ENCODE results near the gene TNFRSF4. TPM values are rescaled to one million over a fixed set of nuclear protein-coding genes. Genes with fewer than 3 reads are reported as not detected.

The TNFRSF4 gene
- total RNA-seq, 1 donor from 2014 or later, result 0.38 TPM

- H3K4me3 Mint-ChIP-seq (ENCODE audit: low read depth), result no peak overlapping the region
- H3K9me3 Mint-ChIP-seq (ENCODE audit: low read depth), result peaks cover 6% of the 10 kb centered on the region
- peaks cover 17% of the 10 kb centered on the region for H3K36me3 Mint-ChIP-seq (ENCODE audit: insufficient read depth)
- H3K27me3 Mint-ChIP-seq, result peaks cover 2% of the 10 kb centered on the region
- no peak for DNase-seq (ENCODE audit: low spot score, unreplicated experiment)
- H3K4me1 Mint-ChIP-seq (ENCODE audit: low read depth), result no peaks in the 10 kb centered on the region
- no peak for TF ChIP-seq CTCF (IDR thresholded peaks at IDR 0.05; ENCODE audit: unreplicated experiment)
- no peak overlapping the region for H3K27ac Mint-ChIP-seq
Measured at GRCh38 chr1:1187938-1188337, 26.0 kb downstream of the TNFRSF4 start.

- Mint-ChIP-seq H3K4me3 (ENCODE audit: low read depth) (no peak overlapping the region), H3K4me1 (ENCODE audit: low read depth) (no peaks in the 10 kb centered on the region), H3K9me3 (ENCODE audit: low read depth) (no peaks in the 10 kb centered on the region), H3K27me3 (peaks cover 2% of the 10 kb centered on the region), H3K36me3 (ENCODE audit: insufficient read depth) (peaks cover 6% of the 10 kb centered on the region), H3K27ac (no peak overlapping the region)
- no peak for TF ChIP-seq CTCF (IDR thresholded peaks at IDR 0.05; ENCODE audit: unreplicated experiment)
- DNase-seq (ENCODE audit: low spot score, unreplicated experiment), result no peak
Measured at GRCh38 chr1:1185101-1185765, 28.7 kb downstream of the TNFRSF4 start.

- Mint-ChIP-seq H3K9me3 (ENCODE audit: low read depth) (no peaks in the 10 kb centered on the region), H3K36me3 (ENCODE audit: insufficient read depth) (peaks cover 3% of the 10 kb centered on the region), H3K4me3 (ENCODE audit: low read depth) (no peak overlapping the region), H3K27ac (no peak overlapping the region), H3K27me3 (no peaks in the 10 kb centered on the region), H3K4me1 (ENCODE audit: low read depth) (no peaks in the 10 kb centered on the region)
- TF ChIP-seq CTCF (IDR thresholded peaks at IDR 0.05; ENCODE audit: unreplicated experiment), result no peak
- no peak for DNase-seq (ENCODE audit: low spot score, unreplicated experiment)
Measured at GRCh38 chr1:1183833-1184775, 29.8 kb downstream of the TNFRSF4 start.

- H3K27me3 Mint-ChIP-seq, result no peaks in the 10 kb centered on the region
Measured at GRCh38 chr1:1183221-1183747, 30.7 kb downstream of the TNFRSF4 start.

More at GRCh38 chr1:1183221-1183747, 30.7 kb downstream of the TNFRSF4 start:
- Mint-ChIP-seq H3K4me3 (ENCODE audit: low read depth) (no peak overlapping the region), H3K9me3 (ENCODE audit: low read depth) (no peaks in the 10 kb centered on the region), H3K27ac (peak overlapping the region; percentile 84), H3K4me1 (ENCODE audit: low read depth) (no peaks in the 10 kb centered on the region), H3K36me3 (ENCODE audit: insufficient read depth) (peaks cover 3% of the 10 kb centered on the region)
- TF ChIP-seq CTCF (IDR thresholded peaks at IDR 0.05; ENCODE audit: unreplicated experiment), result no peak
- no peak for DNase-seq (ENCODE audit: low spot score, unreplicated experiment)

All from progenitor cell of endocrine pancreas (in vitro differentiated cells).